Upper lobe of left lung (tissue), 4 donors: ENCODE measurements around the gene KLF13.

Experiments used
- CTCF ChIP-seq, 6 experiments: fragments of 450-650 bp in 4 of 6; fragments of 200-600 bp in 2 of 6; sonication (generic) in 2 of 6; IDR thresholded peaks; one replicate each; pipeline ENCODE4 v1.5.1; 2016 to 2019; ENCODE audit warnings: antibody characterized with exemption in 6 of 6
- EP300 ChIP-seq, 4 donors: sonication (generic); formaldehyde crosslinking; IDR thresholded peaks; one replicate each; pipeline ENCODE4 v1.5.1; 2017; ENCODE audit warnings: antibody characterized with exemption in 4 of 4, control low read depth in 2 of 4
- POLR2A ChIP-seq, 4 donors: fragments of 450-650 bp; IDR thresholded peaks; one replicate each; pipeline ENCODE4 v1.5.1; 2016 to 2017; ENCODE audit warnings: antibody characterized with exemption in 4 of 4, mild to moderate bottlenecking in 2 of 4
- POLR2AphosphoS5 ChIP-seq, 2 donors: sonication (generic); formaldehyde crosslinking; IDR thresholded peaks; one replicate each; pipeline ENCODE4 v1.5.1; 2017; ENCODE audit warnings: antibody characterized with exemption in 2 of 2

- TF ChIP-seq CTCF (IDR thresholded peaks at IDR 0.05) (no peak), POLR2A (IDR thresholded peaks at IDR 0.05) (no peak), EP300 (IDR thresholded peaks at IDR 0.05) (no peak), POLR2AphosphoS5 (IDR thresholded peaks at IDR 0.05) (no peak)
Observed at GRCh38 chr15:31373970-31374369, 47.3 kb downstream of the KLF13 start.
